ENCODE results near the gene CACHD1. TPM values are rescaled to one million over a fixed set of nuclear protein-coding genes. Genes with fewer than 3 reads are reported as not detected.

Gene CACHD1
- total RNA-seq, 1 experiment from 2014 or later: 8.4 TPM

GRCh38 chr1:64535938-64536835, 66.3 kb downstream of the CACHD1 start:
- TF ChIP-seq RAD21 (IDR thresholded peaks at IDR 0.05; ENCODE audit: low read depth): no peak
- Histone ChIP-seq H3K9me3 (ENCODE audit: control insufficient read depth in 1 of 2, insufficient read depth in 1 of 2, low read depth in 1 of 2, low read length in 2 of 2) (no peaks in the 10 kb centered on the region), H3K27me3 (ENCODE audit: insufficient read depth, low read length) (no peaks in the 10 kb centered on the region), H3K9me2 (ENCODE audit: insufficient read depth) (no peaks in the 10 kb centered on the region), H3K4me3 (replicated peaks in 1 of 2; ENCODE audit: low read depth in 1 of 2, low read length in 2 of 2) (no peak overlapping the region), H3K9ac (ENCODE audit: low read length) (no peak overlapping the region), H3K27ac (ENCODE audit: low read depth, low read length) (no peak overlapping the region), H3K4me1 (ENCODE audit: control insufficient read depth in 1 of 2, insufficient read depth in 2 of 2, low read length in 2 of 2) (peaks cover 0 to 7% of the 10 kb centered on the region in 2 experiments; a peak in 1 of 4 replicates), H3K36me3 (ENCODE audit: control insufficient read depth in 1 of 2, insufficient read depth in 2 of 2, low read length in 2 of 2) (no peaks in the 10 kb centered on the region), H3K79me2 (ENCODE audit: insufficient read depth, low read length) (0 out of 2 replicates have a peak, but pooled peaks cover 2% of the 10 kb centered on the region), H2AFZ (ENCODE audit: low read depth, low read length, poor library complexity, severe bottlenecking) (no peak overlapping the region), H4K20me1 (ENCODE audit: insufficient read depth) (no peaks in the 10 kb centered on the region), H3K4me2 (ENCODE audit: low read length) (no peak overlapping the region)
- ChIA-PET CTCF (no interaction called here), POLR2A (no interaction called here), RAD21 (ENCODE audit: low non-redundant PET in 1 of 2, low total read pairs in 2 of 2, uncharacterized antibody in 2 of 2, unreplicated experiment in 2 of 2) (no interaction called here)
- BruUV-seq (replicated peaks): no TSS peak
- no peak for DNase-seq (ENCODE audit: low read depth, low spot score)
- intact Hi-C loops (cut with micrococcal nuclease): no loop called here
- ATAC-seq: no peak

- 0 out of 2 replicates have a peak, but pooled peaks cover 2% of the 10 kb centered on the region for H3K79me2 ChIP-seq (ENCODE audit: insufficient read depth, low read length)
- DNase-seq (ENCODE audit: low read depth, low spot score): no peak
- H3K4me3 ChIP-seq (replicated peaks in 1 of 2; ENCODE audit: low read depth in 1 of 2, low read length in 2 of 2): no peak overlapping the region
- no TSS peak for BruUV-seq (replicated peaks)
- H2AFZ ChIP-seq (ENCODE audit: low read depth, low read length, poor library complexity, severe bottlenecking): no peak overlapping the region
- no peaks in the 10 kb centered on the region for H4K20me1 ChIP-seq (ENCODE audit: insufficient read depth)
- no peaks in the 10 kb centered on the region for H3K27me3 ChIP-seq (ENCODE audit: insufficient read depth, low read length)
- H3K36me3 ChIP-seq (ENCODE audit: control insufficient read depth in 1 of 2, insufficient read depth in 2 of 2, low read length in 2 of 2): no peaks in the 10 kb centered on the region
- no peak overlapping the region for H3K27ac ChIP-seq (ENCODE audit: low read depth, low read length)
- no peak overlapping the region for H3K9ac ChIP-seq (ENCODE audit: low read length)
- ChIA-PET CTCF (no interaction called here), RAD21 (ENCODE audit: low non-redundant PET in 1 of 2, low total read pairs in 2 of 2, uncharacterized antibody in 2 of 2, unreplicated experiment in 2 of 2) (no interaction called here), POLR2A (no interaction called here)
- no peak overlapping the region for H3K4me2 ChIP-seq (ENCODE audit: low read length)
- H3K9me2 ChIP-seq (ENCODE audit: insufficient read depth): no peaks in the 10 kb centered on the region
- intact Hi-C loops (cut with micrococcal nuclease): no loop called here
- no peaks in the 10 kb centered on the region for H3K9me3 ChIP-seq (ENCODE audit: control insufficient read depth in 1 of 2, insufficient read depth in 1 of 2, low read depth in 1 of 2, low read length in 2 of 2)
- ATAC-seq: no peak
- peaks cover 0 to 7% of the 10 kb centered on the region in 2 experiments; a peak in 1 of 4 replicates for H3K4me1 ChIP-seq (ENCODE audit: control insufficient read depth in 1 of 2, insufficient read depth in 2 of 2, low read length in 2 of 2)
- TF ChIP-seq EZH2 (IDR thresholded peaks at IDR 0.05) (no peak), YY1 (IDR thresholded peaks at IDR 0.05; ENCODE audit: extremely low read depth, insufficient replicate concordance, low read depth, low read length) (no peak), SP1 (IDR thresholded peaks at IDR 0.05; ENCODE audit: low read depth) (no peak), ATF3 (IDR thresholded peaks at IDR 0.05) (no peak), ZBTB33 (IDR thresholded peaks at IDR 0.05; ENCODE audit: extremely low read depth, insufficient replicate concordance, low read length) (no peak), REST (IDR thresholded peaks at IDR 0.05; ENCODE audit: low read depth) (no peak)
- TF ChIP-seq, protein P1, sequence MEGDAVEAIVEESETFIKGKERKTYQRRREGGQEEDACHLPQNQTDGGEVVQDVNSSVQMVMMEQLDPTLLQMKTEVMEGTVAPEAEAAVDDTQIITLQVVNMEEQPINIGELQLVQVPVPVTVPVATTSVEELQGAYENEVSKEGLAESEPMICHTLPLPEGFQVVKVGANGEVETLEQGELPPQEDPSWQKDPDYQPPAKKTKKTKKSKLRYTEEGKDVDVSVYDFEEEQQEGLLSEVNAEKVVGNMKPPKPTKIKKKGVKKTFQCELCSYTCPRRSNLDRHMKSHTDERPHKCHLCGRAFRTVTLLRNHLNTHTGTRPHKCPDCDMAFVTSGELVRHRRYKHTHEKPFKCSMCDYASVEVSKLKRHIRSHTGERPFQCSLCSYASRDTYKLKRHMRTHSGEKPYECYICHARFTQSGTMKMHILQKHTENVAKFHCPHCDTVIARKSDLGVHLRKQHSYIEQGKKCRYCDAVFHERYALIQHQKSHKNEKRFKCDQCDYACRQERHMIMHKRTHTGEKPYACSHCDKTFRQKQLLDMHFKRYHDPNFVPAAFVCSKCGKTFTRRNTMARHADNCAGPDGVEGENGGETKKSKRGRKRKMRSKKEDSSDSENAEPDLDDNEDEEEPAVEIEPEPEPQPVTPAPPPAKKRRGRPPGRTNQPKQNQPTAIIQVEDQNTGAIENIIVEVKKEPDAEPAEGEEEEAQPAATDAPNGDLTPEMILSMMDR (IDR thresholded peaks at IDR 0.05 in 2 of 3, conservative IDR thresholded peaks at IDR 0.05 in 1 of 3; ENCODE audit: borderline replicate concordance in 1 of 3, insufficient read depth in 1 of 3, low read depth in 2 of 3, low read length in 2 of 3): no peak
Measured at GRCh38 chr1:64536836-64537490, 67.0 kb downstream of the CACHD1 start.

Data from HCT116 (cell line).